ENCODE results near the gene TBC1D22A.

The TBC1D22A gene

DNA sequence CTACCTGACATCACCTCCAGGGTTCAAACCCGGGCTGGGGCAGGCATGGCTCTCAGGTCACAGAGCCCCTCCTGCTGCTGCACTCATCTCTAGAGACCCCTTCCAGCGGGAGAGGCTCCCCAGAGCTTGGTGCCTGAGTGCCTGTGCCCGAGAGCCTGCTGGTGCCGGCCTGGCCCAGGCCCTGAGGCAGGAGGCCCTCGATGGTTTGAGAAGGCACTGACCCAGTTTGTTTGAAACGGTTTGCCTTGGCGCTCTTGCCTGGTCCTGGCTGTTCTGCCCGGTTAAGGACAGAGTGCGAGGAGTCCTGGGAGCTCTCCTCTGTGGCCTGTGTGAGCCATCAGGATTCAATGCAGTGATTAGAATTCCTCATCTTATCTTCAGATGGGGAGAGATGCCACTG is 88.9 kb downstream of the TBC1D22A start:
- H3K4me3 ChIP-seq (ENCODE audit: severe bottlenecking), result no peak overlapping the region
- no peaks in the 10 kb centered on the region for H3K27me3 ChIP-seq (ENCODE audit: insufficient read depth, poor library complexity, severe bottlenecking)
- peaks cover 5% of the 10 kb centered on the region for H3K4me1 ChIP-seq (ENCODE audit: insufficient read depth, poor library complexity, severe bottlenecking)
- no peak for DNase-seq (ENCODE audit: low spot score)
- H3K27ac ChIP-seq (ENCODE audit: poor library complexity, severe bottlenecking), result no peak overlapping the region
- peaks cover 8% of the 10 kb centered on the region for H3K36me3 ChIP-seq (ENCODE audit: low read depth)
- ATAC-seq (ENCODE audit: low read depth), result no peak
- H3K9me3 ChIP-seq (ENCODE audit: severe bottlenecking), result no peaks in the 10 kb centered on the region
- TF ChIP-seq, protein P1, sequence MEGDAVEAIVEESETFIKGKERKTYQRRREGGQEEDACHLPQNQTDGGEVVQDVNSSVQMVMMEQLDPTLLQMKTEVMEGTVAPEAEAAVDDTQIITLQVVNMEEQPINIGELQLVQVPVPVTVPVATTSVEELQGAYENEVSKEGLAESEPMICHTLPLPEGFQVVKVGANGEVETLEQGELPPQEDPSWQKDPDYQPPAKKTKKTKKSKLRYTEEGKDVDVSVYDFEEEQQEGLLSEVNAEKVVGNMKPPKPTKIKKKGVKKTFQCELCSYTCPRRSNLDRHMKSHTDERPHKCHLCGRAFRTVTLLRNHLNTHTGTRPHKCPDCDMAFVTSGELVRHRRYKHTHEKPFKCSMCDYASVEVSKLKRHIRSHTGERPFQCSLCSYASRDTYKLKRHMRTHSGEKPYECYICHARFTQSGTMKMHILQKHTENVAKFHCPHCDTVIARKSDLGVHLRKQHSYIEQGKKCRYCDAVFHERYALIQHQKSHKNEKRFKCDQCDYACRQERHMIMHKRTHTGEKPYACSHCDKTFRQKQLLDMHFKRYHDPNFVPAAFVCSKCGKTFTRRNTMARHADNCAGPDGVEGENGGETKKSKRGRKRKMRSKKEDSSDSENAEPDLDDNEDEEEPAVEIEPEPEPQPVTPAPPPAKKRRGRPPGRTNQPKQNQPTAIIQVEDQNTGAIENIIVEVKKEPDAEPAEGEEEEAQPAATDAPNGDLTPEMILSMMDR (IDR thresholded peaks at IDR 0.05; ENCODE audit: poor library complexity, severe bottlenecking), result no peak

DNA sequence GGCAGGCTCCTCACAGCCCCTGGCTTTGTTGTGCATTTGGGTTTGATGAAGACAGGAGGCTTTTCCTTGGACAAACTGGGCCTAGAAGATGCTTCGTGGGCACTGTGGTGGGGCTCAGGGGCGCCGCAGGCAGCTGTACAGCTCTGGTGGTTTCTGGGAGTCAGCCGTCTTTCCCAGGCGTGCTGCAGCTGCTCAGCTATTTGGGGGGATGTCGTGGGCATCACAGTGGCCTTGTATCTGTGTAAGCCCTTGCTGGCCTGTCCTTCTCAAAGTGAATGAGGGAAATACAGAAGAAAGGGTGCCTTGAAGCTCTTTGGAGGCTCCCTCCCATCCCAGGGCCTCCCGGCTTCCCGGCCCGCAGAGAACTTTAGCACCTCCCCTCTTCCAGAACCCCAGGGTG is 89.5 kb downstream of the TBC1D22A start:
- H3K4me3 ChIP-seq (ENCODE audit: severe bottlenecking), result no peak overlapping the region
- no peak for DNase-seq (ENCODE audit: low spot score)
- H3K9me3 ChIP-seq (ENCODE audit: severe bottlenecking), result no peaks in the 10 kb centered on the region
- ATAC-seq (ENCODE audit: low read depth), result no peak
- H3K27me3 ChIP-seq (ENCODE audit: insufficient read depth, poor library complexity, severe bottlenecking), result no peaks in the 10 kb centered on the region
- no peak overlapping the region for H3K27ac ChIP-seq (ENCODE audit: poor library complexity, severe bottlenecking)
- peaks cover 8% of the 10 kb centered on the region for H3K36me3 ChIP-seq (ENCODE audit: low read depth)
- TF ChIP-seq, protein P1 (IDR thresholded peaks at IDR 0.05; ENCODE audit: poor library complexity, severe bottlenecking), result no peak
- peaks cover 4% of the 10 kb centered on the region for H3K4me1 ChIP-seq (ENCODE audit: insufficient read depth, poor library complexity, severe bottlenecking)

DNA sequence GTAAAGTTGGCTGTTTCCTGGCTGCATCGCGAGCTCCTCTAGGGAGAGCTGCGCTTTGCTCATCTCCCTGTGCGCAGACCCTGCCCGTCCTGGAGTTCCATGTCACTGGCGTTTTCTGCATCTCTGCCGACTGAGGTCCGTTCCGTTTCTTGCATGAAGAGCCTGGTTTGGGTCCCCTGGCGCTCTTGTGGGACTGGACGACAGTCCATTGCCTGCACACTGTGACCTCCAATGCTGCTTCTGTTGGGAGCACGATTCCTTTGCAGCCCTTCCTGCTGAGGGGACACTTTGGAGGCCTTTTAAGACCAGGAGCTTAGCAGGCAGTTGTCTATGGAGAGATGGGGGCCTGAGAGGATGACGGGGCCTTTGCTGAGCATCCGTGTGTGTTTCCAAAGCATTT is 90.3 kb downstream of the TBC1D22A start:
- Histone ChIP-seq H3K36me3 (ENCODE audit: low read depth) (peaks cover 8% of the 10 kb centered on the region), H3K9me3 (ENCODE audit: severe bottlenecking) (no peaks in the 10 kb centered on the region), H3K4me3 (ENCODE audit: severe bottlenecking) (no peak overlapping the region), H3K27ac (ENCODE audit: poor library complexity, severe bottlenecking) (no peak overlapping the region), H3K4me1 (ENCODE audit: insufficient read depth, poor library complexity, severe bottlenecking) (peaks cover under 1% of the 10 kb centered on the region), H3K27me3 (ENCODE audit: insufficient read depth, poor library complexity, severe bottlenecking) (no peaks in the 10 kb centered on the region)
- ATAC-seq (ENCODE audit: low read depth) (no peak), DNase-seq (ENCODE audit: low spot score) (no peak)
- TF ChIP-seq, protein P1 (IDR thresholded peaks at IDR 0.05; ENCODE audit: poor library complexity, severe bottlenecking), result no peak

- Histone ChIP-seq H3K27me3 (ENCODE audit: insufficient read depth, poor library complexity, severe bottlenecking) (no peaks in the 10 kb centered on the region), H3K4me3 (ENCODE audit: severe bottlenecking) (no peak overlapping the region), H3K9me3 (ENCODE audit: severe bottlenecking) (no peaks in the 10 kb centered on the region), H3K4me1 (ENCODE audit: insufficient read depth, poor library complexity, severe bottlenecking) (no peaks in the 10 kb centered on the region), H3K27ac (ENCODE audit: poor library complexity, severe bottlenecking) (no peak overlapping the region), H3K36me3 (ENCODE audit: low read depth) (peaks cover 8% of the 10 kb centered on the region)
- no peak for ATAC-seq (ENCODE audit: low read depth)
- DNase-seq (ENCODE audit: low spot score), result no peak
- TF ChIP-seq, protein P1 (IDR thresholded peaks at IDR 0.05; ENCODE audit: poor library complexity, severe bottlenecking), result no peak
These were observed 90.7 kb downstream of the TBC1D22A start for GRCh38 chr22:46853191-46853590.

GRCh38 chr22:46854125-46854870 is 91.8 kb downstream of the TBC1D22A start:
- Histone ChIP-seq H3K9me3 (ENCODE audit: severe bottlenecking) (no peaks in the 10 kb centered on the region), H3K36me3 (ENCODE audit: low read depth) (peaks cover 8% of the 10 kb centered on the region), H3K27me3 (ENCODE audit: insufficient read depth, poor library complexity, severe bottlenecking) (no peaks in the 10 kb centered on the region), H3K4me1 (ENCODE audit: insufficient read depth, poor library complexity, severe bottlenecking) (no peaks in the 10 kb centered on the region), H3K27ac (ENCODE audit: poor library complexity, severe bottlenecking) (no peak overlapping the region), H3K4me3 (ENCODE audit: severe bottlenecking) (no peak overlapping the region)
- ATAC-seq (ENCODE audit: low read depth), result no peak
- TF ChIP-seq, protein P1 (IDR thresholded peaks at IDR 0.05; ENCODE audit: poor library complexity, severe bottlenecking), result no peak
- DNase-seq (ENCODE audit: low spot score), result no peak

Data from RWPE2 (cell line).